A549 (cell line): ENCODE results near the gene RPL10. TPM values are rescaled to one million over a fixed set of nuclear protein-coding genes. Genes with fewer than 3 reads are reported as not detected.

Source experiments
- ATAC-seq, 2 experiments: fragments of 200-7000 bp in 1 of 2; fragments of >200 bp in 1 of 2; cut with Nextera tagmentation in 1 of 2; cut with Tn5 transposase in 1 of 2; 3 replicates each; pipeline versions ENCODE4 v1.8.0 to v1.9.1; 2018 to 2020; ENCODE audit warnings: mild to moderate bottlenecking in 1 of 2, moderate library complexity in 1 of 2
- CTCF ChIA-PET: fragments of 300-600 bp; sonication (Branson Sonifier 250); formaldehyde crosslinking; extraction: SDS; loops from one replicate; lab custom pipeline; 2021; ENCODE audit warnings: antibody characterized with exemption, inconsistent platforms; lab: Yijun Ruan, JAX
- POLR2A ChIA-PET: fragments of 350-600 bp; formaldehyde crosslinking; extraction: SDS; loops from one replicate; lab custom pipeline; 2021; ENCODE audit warnings: antibody characterized with exemption, inconsistent platforms; lab: Yijun Ruan, JAX
- DNase-seq, 2 experiments: peaks; one replicate each; pipeline versions ENCODE4 v3.0.0 to v3.0.0-alpha.2; 2011 to 2016; ENCODE audit warnings: low read depth in 1 of 2, low spot score in 1 of 2
- FAIRE-seq: peaks from 2 replicates; lab custom pipeline; 2011; peaks lifted over from hg19 to GRCh38; lab: Jason Lieb, UNC
- H3K27ac ChIP-seq, 2 experiments: fragments of >200 bp; sonication (Bioruptor Twin); formaldehyde crosslinking; 3 replicates each; pipeline ENCODE4 v1.5.1; 2016 to 2017
- H3K4me1 ChIP-seq: fragments of >200 bp; sonication (Bioruptor Twin); formaldehyde crosslinking; 3 replicates; pipeline ENCODE4 v1.6.1; 2016
- H3K4me2 ChIP-seq: fragments of >200 bp; sonication (Bioruptor Twin); formaldehyde crosslinking; 3 replicates; pipeline ENCODE4 v1.6.1; 2016
- H3K4me3 ChIP-seq: fragments of >200 bp; sonication (Bioruptor Twin); formaldehyde crosslinking; 3 replicates; pipeline ENCODE4 v1.5.1; 2016
- H3K9me3 ChIP-seq: fragments of >200 bp; sonication (Bioruptor Twin); formaldehyde crosslinking; 3 replicates; pipeline ENCODE4 v1.6.1; 2016
- BHLHE40 ChIP-seq: IDR thresholded peaks from 2 replicates; pipeline ENCODE4 v1.6.1; 2012; ENCODE audit warnings: low read depth, low read length, inconsistent platforms
- CHD2 ChIP-seq: fragments of 150-350 bp; IDR thresholded peaks from 2 replicates; pipeline ENCODE4 v1.6.1; 2014; ENCODE audit warnings: low read length; ENCODE audit not compliant: partially characterized antibody
- EHMT2 ChIP-seq: fragments of 200-600 bp; sonication (generic); IDR thresholded peaks from 2 replicates; pipeline ENCODE4 v1.6.1; 2016; ENCODE audit warnings: antibody characterized with exemption, low read depth, mild to moderate bottlenecking, moderate library complexity
- EP300 ChIP-seq, 2 experiments: fragments of >200 bp; sonication (Bioruptor Twin); formaldehyde crosslinking; IDR thresholded peaks; 2 replicates in 1 of 2; 3 replicates in 1 of 2; pipeline ENCODE4 v1.6.1; 2016 to 2017
- JUN ChIP-seq, 2 experiments: fragments of >200 bp; sonication (Bioruptor Twin); formaldehyde crosslinking; IDR thresholded peaks; 2 replicates in 1 of 2; 3 replicates in 1 of 2; pipeline ENCODE4 v1.6.1; 2016 to 2017
- KDM5A ChIP-seq: fragments of 200-600 bp; sonication (generic); IDR thresholded peaks from 2 replicates; pipeline ENCODE4 v1.6.1; 2016; ENCODE audit warnings: antibody characterized with exemption, mild to moderate bottlenecking
- NFE2L2 ChIP-seq: fragments of 150-350 bp; conservative IDR thresholded peaks from 2 replicates; pipeline ENCODE4 v1.6.1; 2014; ENCODE audit warnings: low read length
- RARB ChIP-seq: fragments of 250-450 bp; sonication (Bioruptor Pico); IDR thresholded peaks from 2 replicates; pipeline ENCODE4 v1.8.0; 2021; ENCODE audit warnings: mild to moderate bottlenecking, moderate library complexity
- RNF2 ChIP-seq: fragments of 200-600 bp; sonication (generic); IDR thresholded peaks from 2 replicates; pipeline ENCODE4 v1.6.1; 2016; ENCODE audit warnings: low read depth, mild to moderate bottlenecking, antibody characterized with exemption, moderate library complexity, borderline replicate concordance
- ZFP36 ChIP-seq: fragments of 450-650 bp; IDR thresholded peaks from 2 replicates; pipeline ENCODE4 v1.6.1; 2014; ENCODE audit warnings: borderline replicate concordance; ENCODE audit not compliant: partially characterized antibody
- ZSCAN20 ChIP-seq: fragments of 250-450 bp; sonication (Bioruptor Pico); IDR thresholded peaks from 2 replicates; pipeline ENCODE4 v1.8.0; 2022; ENCODE audit warnings: mild to moderate bottlenecking, moderate library complexity
- WGBS: methylation state at CpG from one replicate; pipeline ENCODE4 v1.1.6; 2017; ENCODE audit errors: missing lambda C conversion rate; 5-methylcytosine and 5-hydroxymethylcytosine counted together
- polyA plus RNA-seq, 4 experiments: library from polyadenylated mRNA; depleted of rRNA in 3 of 4; stranded (reverse); fragments of >200 nt; fragmentation: RNase III in 1 of 4; extraction: RNeasy Plus Mini Kit Qiagen cat#74134 plus additional on column Dnase treatment in 1 of 4; gene quantifications; 2 replicates in 3 of 4; 3 replicates in 1 of 4; pipeline ENCODE4 v1.2.3, GENCODE V29; 2011 to 2017
- TF ChIP-seq, protein P1 (sequence below): IDR thresholded peaks from 2 replicates; pipeline ENCODE4 v1.6.1; 2012; ENCODE audit warnings: low read depth, borderline replicate concordance
- TF ChIP-seq, protein P2 (sequence below): fragments of 200-600 bp; sonication (generic); IDR thresholded peaks from 2 replicates; pipeline ENCODE4 v1.6.1; 2016; ENCODE audit warnings: antibody characterized with exemption, mild to moderate bottlenecking, moderate library complexity
- TF ChIP-seq, protein P3 (sequence below): fragments of >200 bp; sonication (Bioruptor Twin); formaldehyde crosslinking; IDR thresholded peaks from 2 replicates; pipeline ENCODE4 v1.6.1; 2016
- TF ChIP-seq, protein P4 (sequence below): fragments of 250-450 bp; sonication (Bioruptor Pico); IDR thresholded peaks from 2 replicates; pipeline ENCODE4 v1.5.0; 2020; ENCODE audit warnings: low read depth, mild to moderate bottlenecking, moderate library complexity
- TF ChIP-seq, protein P5 (sequence below): IDR thresholded peaks from 2 replicates; pipeline ENCODE4 v1.6.1; 2012

The RPL10 gene
- polyA plus RNA-seq, 2 of the 4 experiments (the other 2 are of a cell fraction), result 3,216 to 4,804 TPM

DNA sequence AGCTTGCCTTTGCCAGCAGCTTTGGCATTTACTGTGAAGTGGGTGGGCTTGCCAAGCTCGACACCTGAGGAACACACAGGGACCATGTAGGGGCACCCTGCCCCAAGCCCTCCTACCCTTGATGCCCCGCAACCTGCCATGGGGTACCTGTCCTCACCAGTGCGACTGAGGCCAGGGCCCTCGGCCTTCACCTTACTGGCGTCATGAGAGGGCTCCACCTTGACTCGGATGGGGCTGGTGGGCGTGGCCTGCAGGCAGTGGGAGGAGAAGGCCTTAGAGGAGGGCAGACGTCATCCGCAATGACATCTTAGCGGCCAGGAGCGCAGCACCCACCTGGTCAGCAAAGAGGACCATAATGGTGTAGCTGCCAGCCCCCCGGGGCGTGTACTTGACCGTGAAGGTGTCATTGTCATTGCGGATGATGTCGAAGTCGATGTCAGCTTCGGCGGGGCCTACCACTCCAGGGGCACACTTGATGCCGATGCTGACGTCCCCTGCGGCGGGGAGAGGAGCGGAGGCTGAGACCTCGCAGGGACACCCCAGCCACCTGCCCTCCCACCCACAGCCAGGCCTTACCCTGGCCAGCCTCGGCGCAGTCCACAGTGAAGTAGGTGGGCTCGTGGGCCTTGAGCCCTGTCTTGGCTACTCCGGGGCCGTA lies 36.0 kb upstream of the RPL10 start:
- no peak overlapping the region for H3K4me3 ChIP-seq
- H3K27ac ChIP-seq, result no peak overlapping the region
- FAIRE-seq (no peak), ATAC-seq (no peak), DNase-seq (no peak)
- 90% methylated on average over 21 of the region's 30 CpGs for WGBS
- ChIA-PET POLR2A (no interaction called here), CTCF (interaction anchor here (1.2 to 2.7 kb wide), 2 partner anchors 11 to 17 kb away, joined by 8 to 19 read pairs; partner anchors contain the start of genes EMD and FLNA)
- TF ChIP-seq EHMT2 (no peak), KDM5A (no peak), ZSCAN20 (CRISPR knock-in tag) (no peak), BHLHE40 (no peak), RNF2 (no peak), RARB (no peak)
- 0 out of 3 replicates have a peak overlapping the region, but pooled peaks have one; percentile 10 for H3K4me2 ChIP-seq
- H3K4me1 ChIP-seq, result peaks cover 72% of the 10 kb centered on the region
- no peaks in the 10 kb centered on the region for H3K9me3 ChIP-seq

DNA sequence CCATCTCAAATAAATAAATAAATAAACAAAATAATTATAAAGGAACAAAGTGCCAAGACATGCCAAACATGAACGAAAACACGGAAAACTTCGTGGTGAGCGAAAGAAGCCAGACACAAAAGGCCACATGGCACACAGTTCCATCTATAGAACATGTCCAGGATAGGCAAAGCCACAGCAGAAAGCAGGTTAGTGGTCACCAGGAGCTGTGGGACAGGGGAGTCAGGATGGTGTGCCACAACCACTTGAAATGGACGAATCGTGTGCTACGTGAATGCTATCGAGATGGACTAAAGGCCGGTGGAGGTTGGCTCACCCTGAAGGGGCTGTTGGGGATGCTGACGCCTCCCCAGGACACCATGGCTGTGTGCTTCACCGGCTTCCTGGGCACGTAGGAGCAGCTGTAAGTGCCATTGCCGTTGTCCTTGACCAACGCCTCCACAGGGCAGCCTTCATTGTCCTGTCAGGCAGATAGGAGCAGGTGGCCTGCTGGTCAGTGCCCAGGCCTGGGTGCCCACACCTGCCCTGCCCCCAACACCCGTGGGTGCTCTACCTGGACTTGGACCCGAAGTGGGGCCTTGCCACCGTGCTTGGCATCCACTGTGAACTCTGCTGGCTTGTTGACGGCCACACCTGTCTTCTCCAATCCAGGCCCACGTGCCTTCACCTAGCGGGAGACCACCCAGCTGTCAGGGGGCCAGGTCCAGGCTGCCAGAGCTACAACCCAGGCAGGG lies 34.3 kb upstream of the RPL10 start:
- H3K4me1 ChIP-seq, result peaks cover 76% of the 10 kb centered on the region
- CTCF ChIA-PET, result interaction anchor here (1.2 to 2.7 kb wide), 2 partner anchors 10 to 15 kb away, joined by 8 to 19 read pairs; partner anchors contain the start of genes EMD and FLNA
- no peaks in the 10 kb centered on the region for H3K9me3 ChIP-seq
- 0 out of 6 replicates have a peak overlapping the region, but pooled peaks of 1 of the 2 experiments have one; percentile 18 for H3K27ac ChIP-seq
- TF ChIP-seq, protein P1, sequence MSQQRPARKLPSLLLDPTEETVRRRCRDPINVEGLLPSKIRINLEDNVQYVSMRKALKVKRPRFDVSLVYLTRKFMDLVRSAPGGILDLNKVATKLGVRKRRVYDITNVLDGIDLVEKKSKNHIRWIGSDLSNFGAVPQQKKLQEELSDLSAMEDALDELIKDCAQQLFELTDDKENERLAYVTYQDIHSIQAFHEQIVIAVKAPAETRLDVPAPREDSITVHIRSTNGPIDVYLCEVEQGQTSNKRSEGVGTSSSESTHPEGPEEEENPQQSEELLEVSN, result no peak
- no peak for TF ChIP-seq EP300 (IDR thresholded peaks at IDR 0.05)
- TF ChIP-seq, protein P2, sequence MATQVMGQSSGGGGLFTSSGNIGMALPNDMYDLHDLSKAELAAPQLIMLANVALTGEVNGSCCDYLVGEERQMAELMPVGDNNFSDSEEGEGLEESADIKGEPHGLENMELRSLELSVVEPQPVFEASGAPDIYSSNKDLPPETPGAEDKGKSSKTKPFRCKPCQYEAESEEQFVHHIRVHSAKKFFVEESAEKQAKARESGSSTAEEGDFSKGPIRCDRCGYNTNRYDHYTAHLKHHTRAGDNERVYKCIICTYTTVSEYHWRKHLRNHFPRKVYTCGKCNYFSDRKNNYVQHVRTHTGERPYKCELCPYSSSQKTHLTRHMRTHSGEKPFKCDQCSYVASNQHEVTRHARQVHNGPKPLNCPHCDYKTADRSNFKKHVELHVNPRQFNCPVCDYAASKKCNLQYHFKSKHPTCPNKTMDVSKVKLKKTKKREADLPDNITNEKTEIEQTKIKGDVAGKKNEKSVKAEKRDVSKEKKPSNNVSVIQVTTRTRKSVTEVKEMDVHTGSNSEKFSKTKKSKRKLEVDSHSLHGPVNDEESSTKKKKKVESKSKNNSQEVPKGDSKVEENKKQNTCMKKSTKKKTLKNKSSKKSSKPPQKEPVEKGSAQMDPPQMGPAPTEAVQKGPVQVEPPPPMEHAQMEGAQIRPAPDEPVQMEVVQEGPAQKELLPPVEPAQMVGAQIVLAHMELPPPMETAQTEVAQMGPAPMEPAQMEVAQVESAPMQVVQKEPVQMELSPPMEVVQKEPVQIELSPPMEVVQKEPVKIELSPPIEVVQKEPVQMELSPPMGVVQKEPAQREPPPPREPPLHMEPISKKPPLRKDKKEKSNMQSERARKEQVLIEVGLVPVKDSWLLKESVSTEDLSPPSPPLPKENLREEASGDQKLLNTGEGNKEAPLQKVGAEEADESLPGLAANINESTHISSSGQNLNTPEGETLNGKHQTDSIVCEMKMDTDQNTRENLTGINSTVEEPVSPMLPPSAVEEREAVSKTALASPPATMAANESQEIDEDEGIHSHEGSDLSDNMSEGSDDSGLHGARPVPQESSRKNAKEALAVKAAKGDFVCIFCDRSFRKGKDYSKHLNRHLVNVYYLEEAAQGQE, result no peak
- no peak for TF ChIP-seq BHLHE40
- TF ChIP-seq, protein P3, sequence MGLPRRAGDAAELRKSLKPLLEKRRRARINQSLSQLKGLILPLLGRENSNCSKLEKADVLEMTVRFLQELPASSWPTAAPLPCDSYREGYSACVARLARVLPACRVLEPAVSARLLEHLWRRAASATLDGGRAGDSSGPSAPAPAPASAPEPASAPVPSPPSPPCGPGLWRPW, result no peak
- TF ChIP-seq ZSCAN20 (CRISPR knock-in tag), result no peak
- TF ChIP-seq KDM5A, result no peak
- TF ChIP-seq, protein P4, sequence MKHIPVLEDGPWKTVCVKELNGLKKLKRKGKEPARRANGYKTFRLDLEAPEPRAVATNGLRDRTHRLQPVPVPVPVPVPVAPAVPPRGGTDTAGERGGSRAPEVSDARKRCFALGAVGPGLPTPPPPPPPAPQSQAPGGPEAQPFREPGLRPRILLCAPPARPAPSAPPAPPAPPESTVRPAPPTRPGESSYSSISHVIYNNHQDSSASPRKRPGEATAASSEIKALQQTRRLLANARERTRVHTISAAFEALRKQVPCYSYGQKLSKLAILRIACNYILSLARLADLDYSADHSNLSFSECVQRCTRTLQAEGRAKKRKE (CRISPR knock-in tag), result no peak
- no peak for TF ChIP-seq ZFP36
- TF ChIP-seq, protein P5, sequence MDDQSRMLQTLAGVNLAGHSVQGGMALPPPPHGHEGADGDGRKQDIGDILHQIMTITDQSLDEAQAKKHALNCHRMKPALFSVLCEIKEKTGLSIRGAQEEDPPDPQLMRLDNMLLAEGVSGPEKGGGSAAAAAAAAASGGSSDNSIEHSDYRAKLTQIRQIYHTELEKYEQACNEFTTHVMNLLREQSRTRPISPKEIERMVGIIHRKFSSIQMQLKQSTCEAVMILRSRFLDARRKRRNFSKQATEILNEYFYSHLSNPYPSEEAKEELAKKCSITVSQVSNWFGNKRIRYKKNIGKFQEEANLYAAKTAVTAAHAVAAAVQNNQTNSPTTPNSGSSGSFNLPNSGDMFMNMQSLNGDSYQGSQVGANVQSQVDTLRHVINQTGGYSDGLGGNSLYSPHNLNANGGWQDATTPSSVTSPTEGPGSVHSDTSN, result no peak
- TF ChIP-seq NFE2L2, result no peak
- TF ChIP-seq JUN (IDR thresholded peaks at IDR 0.05), result no peak; a peak in 2 of 5 replicates
- TF ChIP-seq CHD2, result no peak
- TF ChIP-seq, all 56 proteins: peak for 0
- FAIRE-seq (no peak), DNase-seq (no peak), ATAC-seq (no peak)
- Histone ChIP-seq H3K4me2 (no peak overlapping the region), H3K4me3 (no peak overlapping the region)
- WGBS, result 89% methylated on average over 12 of the region's 20 CpGs
- POLR2A ChIA-PET, result no interaction called here
